Muscle of arm (tissue), 12 donors: Measurements from ENCODE around the gene SLC25A41. TPM values are rescaled to one million over a fixed set of nuclear protein-coding genes. Genes with fewer than 3 reads are reported as not detected.
"Not testable (repeated sequence)": the region's sequence is repeated elsewhere in the genome, so short reads cannot be mapped to it uniquely, and the experiment has no call there.

Experiments used
- DNase-seq: peaks from one replicate; pipeline ENCODE4 v3.0.0-alpha.2; 2013
- polyA plus RNA-seq, 12 donors: library from polyadenylated mRNA; unstranded; fragments of 120-200 nt; gene quantifications; one replicate each; pipeline ENCODE4 v1.2.1, GENCODE V29; 2013; ENCODE audit not compliant: insufficient read length in 12 of 12

SLC25A41 gene
- polyA plus RNA-seq, 12 donors: 0.24 to 1.7 (median 0.48) TPM; not detected in 3

GRCh38 chr19:6412061-6412446 is 21.5 kb downstream of the SLC25A41 start:
- no peak for DNase-seq

DNA sequence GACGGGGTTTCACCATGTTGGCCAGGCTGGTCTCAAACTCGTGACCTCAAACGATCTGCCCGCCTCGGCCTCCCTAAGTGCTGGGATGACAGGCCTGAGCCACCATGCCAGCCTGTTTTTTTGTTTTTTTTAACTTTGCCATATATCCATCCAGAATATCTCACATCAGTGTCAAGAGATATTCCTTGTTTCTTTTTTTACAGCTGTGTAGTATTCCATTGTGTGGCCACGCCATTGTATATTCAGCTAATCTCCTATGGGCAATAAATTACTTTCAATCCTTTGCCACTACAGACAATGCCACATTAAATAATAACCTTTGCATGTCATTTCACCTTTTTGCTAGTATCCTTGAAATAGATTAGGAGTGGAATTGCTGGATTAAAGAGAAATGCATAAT is 24.2 kb downstream of the SLC25A41 start:
- DNase-seq: no peak

DNA sequence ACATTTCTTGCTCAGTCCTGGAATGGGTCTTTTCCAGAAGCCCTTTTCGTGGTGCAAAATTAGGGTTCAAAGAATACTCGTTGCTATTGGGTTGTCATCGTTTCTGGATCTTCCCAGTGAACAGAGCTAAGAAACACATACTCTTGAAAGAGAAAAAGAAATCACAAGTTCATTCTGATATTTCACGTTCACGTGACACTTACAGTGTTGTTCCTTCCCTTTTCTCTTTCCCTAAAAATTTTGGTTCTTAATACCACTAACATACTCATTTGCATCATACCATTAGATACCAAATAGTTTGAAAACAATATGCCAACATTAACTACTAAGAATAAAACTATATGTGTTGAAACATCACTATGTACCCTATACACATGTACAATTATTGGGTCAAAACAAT is 27.2 kb downstream of the SLC25A41 start:
- no peak for DNase-seq

DNA sequence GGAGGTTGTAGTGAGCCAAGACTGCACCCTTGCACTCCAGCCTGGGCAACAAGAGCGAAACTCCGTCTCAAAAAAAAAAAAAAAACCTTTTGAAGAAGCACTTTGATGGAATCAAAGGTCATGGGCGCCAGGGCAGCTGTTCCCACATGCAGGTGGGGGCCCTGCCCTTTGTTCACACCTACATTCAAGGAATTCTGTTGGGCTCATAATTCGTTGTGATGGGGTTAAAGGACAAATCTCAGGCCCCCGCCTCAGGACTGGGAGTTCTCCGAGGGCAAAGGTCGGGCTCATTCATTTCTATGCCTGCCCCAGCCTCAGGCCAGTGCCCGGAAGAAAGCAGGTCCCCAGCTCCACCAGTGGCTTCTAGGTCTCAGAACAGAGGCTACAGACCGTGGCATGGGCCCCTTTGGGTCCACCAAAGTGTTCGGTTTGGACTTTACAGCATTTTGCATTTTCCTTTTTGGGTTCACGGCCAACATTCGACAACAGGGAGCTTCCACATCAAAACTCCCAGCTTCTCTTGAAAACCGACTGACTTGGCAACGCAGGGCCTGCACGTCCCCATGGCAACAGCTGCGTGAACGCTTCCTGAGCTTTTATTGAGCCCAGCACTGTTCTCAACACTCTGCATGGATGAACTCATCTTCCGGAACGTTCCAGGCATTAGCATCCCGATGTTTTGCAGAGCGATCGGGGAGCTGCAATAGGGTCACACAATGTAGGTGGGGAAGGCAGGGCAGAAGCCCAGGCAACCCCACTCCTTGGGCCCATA is 30.5 kb downstream of the SLC25A41 start:
- peak; percentile 83 for DNase-seq

DNA sequence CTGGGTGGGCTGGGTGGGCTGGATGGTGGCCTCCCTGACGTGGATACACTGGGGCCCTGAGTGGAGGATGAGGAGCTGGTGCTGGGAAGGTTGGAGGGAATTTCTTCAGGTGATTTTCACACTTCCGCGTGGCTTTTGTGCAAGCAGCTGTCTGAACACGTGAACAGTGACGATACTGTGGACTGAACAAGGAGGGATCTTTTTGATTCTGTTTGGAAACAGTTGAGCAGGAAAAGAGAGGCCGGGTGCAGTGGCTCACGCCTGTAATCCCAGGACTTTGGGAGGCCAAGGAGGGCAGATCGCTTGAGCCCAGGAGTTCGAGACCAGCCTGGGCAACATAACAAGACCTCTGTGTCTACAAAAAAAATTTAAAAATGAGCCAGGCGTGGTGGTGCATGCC is 31.5 kb downstream of the SLC25A41 start:
- no peak for DNase-seq

DNA sequence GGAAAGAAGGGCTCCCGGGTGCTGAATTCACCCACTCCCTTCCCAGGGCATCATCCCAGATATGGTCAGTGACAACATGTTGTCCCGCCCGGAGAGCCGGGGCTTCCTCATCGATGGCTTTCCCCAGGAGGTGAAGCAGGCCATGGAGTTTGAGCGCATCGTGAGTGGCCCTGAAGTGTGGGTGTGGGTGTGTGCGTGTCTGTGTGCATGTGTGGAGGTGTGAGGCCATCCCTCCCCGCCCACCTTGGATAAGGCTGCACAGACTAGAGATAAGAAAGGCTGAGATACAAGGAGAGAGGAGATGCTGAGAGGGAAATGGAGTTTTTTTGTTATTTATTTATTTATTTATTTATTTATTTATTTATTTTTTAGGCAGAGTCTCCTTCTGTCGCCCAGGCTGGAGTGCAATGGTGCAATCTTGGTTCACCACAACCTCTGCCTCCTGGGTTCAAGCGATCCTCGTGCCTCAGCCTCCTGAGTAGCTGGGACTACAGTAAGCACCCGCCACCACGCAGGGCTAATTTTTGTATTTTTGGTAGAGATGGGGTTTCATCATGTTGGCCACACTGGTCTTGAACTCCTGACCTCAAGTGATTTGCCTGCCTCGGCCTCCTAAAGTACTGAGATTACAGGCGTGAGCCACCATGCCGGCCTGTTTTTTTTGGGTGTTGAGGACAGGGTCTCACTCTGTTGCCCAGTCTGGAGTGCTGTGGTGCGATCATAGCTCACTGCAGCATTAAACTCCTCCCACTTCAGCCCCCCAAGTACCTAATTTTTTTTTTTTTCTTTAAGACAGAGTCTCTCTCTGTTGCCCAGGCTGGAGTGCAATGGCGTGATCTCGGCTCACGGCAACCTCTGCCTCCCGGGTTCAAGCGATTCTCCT is 33.3 kb downstream of the SLC25A41 start:
- DNase-seq: not testable (repeated sequence)

- no peak for DNase-seq
Observed at GRCh38 chr19:6396305-6396704, 37.3 kb downstream of the SLC25A41 start.

DNA sequence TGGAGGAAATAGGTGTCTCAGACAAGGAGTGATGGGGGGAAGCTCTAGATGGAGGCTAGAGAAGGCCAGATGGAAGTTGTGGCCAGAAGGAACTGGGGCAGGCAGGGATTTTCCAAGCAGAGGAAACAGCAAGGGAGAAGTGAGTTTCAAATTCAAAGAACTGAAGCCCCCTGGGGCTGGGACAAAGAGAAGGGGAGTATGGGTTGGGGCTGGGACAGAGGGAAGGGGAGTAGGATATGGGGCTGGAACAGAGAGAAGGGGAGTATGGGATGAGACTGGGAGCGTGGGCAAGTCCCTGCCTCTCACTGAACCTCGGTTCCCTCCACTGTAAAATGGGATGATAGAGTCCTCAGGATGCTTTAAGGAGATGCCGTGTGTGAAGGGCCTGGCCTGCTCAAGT is 38.7 kb downstream of the SLC25A41 start:
- no peak for DNase-seq

GRCh38 chr19:6393983-6394412 is 39.6 kb downstream of the SLC25A41 start:
- DNase-seq: no peak

DNA sequence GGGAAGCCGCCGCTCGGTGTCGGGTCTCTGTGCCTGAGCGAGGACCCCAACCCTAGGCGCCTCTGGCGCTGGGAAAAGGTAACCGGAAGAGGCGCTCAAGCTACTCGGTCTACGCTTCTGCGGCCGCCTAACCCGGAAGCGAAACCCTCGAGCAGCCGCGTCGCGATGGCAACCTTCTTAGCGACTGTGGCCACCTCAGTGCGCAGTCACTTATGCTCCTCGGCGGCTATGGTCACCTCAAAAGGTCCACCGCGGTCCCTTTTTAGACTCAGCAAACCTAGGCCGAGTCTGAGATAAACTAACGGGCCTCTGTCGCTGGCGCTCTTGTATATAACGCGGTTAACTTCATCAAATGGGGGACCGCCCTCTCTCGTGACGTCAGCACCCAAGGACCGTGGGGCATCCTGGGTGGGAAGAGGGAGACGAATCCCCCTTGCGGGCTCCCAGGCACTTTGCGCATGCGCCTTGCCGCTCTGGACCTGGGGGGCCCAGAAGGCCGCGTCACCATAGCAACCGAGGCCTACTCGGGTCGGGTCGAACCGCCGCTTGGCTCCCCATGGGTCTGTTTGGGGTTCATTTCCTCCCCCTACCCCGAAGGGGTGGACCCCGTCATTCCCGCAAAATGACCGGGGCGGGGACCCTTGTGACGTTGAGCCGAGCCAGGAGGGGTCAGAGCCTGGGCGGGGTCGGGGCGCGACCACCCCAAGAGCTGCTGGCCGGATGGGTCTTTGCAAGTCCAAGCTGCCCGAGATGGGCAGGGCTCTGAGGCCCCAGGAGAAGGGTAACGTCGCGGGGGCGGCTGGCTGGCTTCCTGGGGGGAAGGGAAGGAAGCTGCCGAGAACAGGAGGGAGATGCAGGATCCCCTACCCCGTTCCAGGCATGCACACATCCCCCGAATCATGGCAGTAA is 40.2 kb downstream of the SLC25A41 start, which contains the start of gene GTF2F1:
Gene GTF2F1, minus strand, starts transcription at position 91 of the 909 bp plus-strand sequence. CDS start 169 bp downstream, outside the sequence.
- DNase-seq: peak; percentile 98

GRCh38 chr19:6392221-6393073 is 41.1 kb downstream of the SLC25A41 start:
- DNase-seq: no peak

- no peak for DNase-seq
Observed at GRCh38 chr19:6387372-6387771, 46.2 kb downstream of the SLC25A41 start.

GRCh38 chr19:6384381-6384780 is 49.2 kb downstream of the SLC25A41 start:
- DNase-seq: no peak

GRCh38 chr19:6383188-6383587 is 50.4 kb downstream of the SLC25A41 start:
- DNase-seq: no peak

DNA sequence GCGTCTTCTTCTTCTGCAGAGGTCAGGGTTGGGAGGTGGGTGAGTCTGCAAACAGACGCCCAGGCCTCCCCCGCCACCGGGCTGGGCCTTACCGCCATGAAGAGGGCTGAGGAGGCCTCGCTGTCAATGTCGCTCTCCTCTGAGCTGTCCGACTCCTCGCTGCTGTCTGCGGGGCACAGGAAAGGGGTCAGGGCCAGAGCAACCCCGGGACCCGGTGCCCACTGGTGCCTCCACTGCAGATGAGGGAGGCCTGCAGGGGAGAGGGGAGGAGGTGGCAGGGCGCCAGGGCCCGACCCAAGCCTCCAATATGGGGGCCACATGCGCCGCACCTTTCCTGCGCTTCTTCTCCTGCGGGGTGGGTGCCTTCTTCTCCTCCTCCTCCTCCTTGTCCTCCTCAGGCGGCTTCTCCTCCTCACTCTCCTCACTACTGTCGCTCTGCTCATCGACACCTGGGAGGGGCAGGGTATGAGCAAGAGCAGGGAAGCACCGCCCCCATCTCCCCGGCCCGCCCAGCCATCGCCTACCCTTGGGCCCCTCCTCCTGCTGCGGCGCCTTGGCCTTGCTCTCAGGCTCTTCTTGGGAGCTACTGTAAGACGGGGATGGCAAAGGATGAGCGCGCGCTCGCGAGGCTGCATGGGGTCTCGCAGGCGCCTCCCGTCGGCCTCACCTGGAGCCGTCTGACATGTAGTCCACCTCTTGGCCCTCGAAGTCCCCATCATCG is 52.4 kb downstream of the SLC25A41 start:
- no peak for DNase-seq

GRCh38 chr19:6379744-6380143 is 53.8 kb downstream of the SLC25A41 start:
- DNase-seq: no peak

GRCh38 chr19:6378486-6378885 is 55.1 kb downstream of the SLC25A41 start:
- DNase-seq: no peak

DNA sequence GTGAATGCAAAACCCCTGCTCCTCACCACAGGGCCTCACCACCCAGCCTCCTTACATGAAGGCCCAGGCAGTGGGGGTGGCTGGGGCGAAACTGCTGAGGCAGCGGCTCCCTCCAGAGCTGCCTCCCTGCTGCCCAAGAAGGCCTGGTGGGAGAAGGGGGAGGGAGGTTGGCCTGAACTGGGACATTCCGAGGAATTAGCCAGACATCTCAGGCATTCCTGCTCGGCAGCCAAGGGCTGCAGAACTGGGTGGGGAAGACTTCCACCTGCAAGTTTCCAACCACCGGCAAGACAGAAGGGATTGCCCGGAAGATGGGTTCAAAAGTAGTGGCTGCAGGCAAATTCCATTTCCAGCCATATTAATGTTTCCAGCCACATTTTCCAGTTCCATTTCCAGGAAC is 55.5 kb downstream of the SLC25A41 start:
- DNase-seq: no peak

- DNase-seq: no peak
Observed at GRCh38 chr19:6376512-6377190, 56.9 kb downstream of the SLC25A41 start.
